HL-60 (cell line): ENCODE results near the gene DHRS1.

Source experiments
- DNase-seq, 2 experiments: peaks; one replicate each; pipeline ENCODE4 v3.0.0-alpha.2; 2010 to 2020; ENCODE audit warnings: low read depth in 1 of 2, low spot score in 1 of 2
- H3K27ac ChIP-seq: fragments of 250-450 bp; sonication (Bioruptor Pico); replicated peaks from 2 replicates; pipeline ENCODE4 v1.5.1; 2020; ENCODE audit warnings: mild to moderate bottlenecking, moderate library complexity
- H3K27me3 ChIP-seq: fragments of 250-450 bp; sonication (Bioruptor Pico); 2 replicates; pipeline ENCODE4 v1.5.1; 2021; ENCODE audit warnings: mild to moderate bottlenecking, moderate library complexity; ENCODE audit not compliant: insufficient read depth, poor library complexity, severe bottlenecking
- H3K4me3 ChIP-seq: replicated peaks from 2 replicates; pipeline ENCODE4 v1.5.1; 2011; ENCODE audit warnings: mild to moderate bottlenecking, control low read depth, low read length; ENCODE audit not compliant: insufficient read depth
- GABPA ChIP-seq: IDR thresholded peaks from 2 replicates; pipeline ENCODE4 v1.6.1; 2012; ENCODE audit warnings: low read depth
- POLR2AphosphoS5 ChIP-seq: IDR thresholded peaks from 2 replicates; pipeline ENCODE4 v1.6.1; 2012; ENCODE audit warnings: low read depth
- SPI1 ChIP-seq: IDR thresholded peaks from 2 replicates; pipeline ENCODE4 v1.6.1; 2012; ENCODE audit warnings: low read depth, mild to moderate bottlenecking, borderline replicate concordance
- TF ChIP-seq, protein P1 (sequence below): IDR thresholded peaks from one replicate; pipeline ENCODE4 v1.5.1; 2011; ENCODE audit warnings: low read length, control low read depth, inconsistent platforms; ENCODE audit not compliant: insufficient read depth
- TF ChIP-seq, protein P2 (sequence below): IDR thresholded peaks from 2 replicates; pipeline ENCODE4 v1.6.1; 2012; ENCODE audit warnings: low read depth; ENCODE audit not compliant: insufficient replicate concordance

DHRS1 gene

DNA sequence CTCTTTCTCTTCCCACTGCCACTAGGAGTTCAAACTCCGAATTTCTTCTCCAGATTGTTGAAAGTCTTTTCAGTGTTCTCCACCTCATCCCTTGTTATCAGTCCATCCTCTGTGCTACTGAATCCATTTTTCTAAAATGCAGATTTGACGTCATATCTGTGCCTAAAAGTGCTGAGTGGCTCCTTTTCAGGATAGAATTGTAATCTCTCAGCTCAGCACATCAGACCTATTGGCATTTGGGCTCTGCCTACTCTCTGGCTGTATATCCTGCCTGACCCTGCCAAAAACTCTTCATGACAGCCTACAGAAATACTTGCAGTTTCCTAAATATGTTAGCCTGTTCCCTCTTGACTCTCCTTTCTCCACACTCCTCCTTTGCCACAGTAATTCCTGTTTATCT is 27.1 kb downstream of the DHRS1 start:
- DNase-seq, result no peak
- H3K4me3 ChIP-seq, result no peak overlapping the region
- H3K27me3 ChIP-seq, result no peaks in the 10 kb centered on the region
- TF ChIP-seq, protein P1, sequence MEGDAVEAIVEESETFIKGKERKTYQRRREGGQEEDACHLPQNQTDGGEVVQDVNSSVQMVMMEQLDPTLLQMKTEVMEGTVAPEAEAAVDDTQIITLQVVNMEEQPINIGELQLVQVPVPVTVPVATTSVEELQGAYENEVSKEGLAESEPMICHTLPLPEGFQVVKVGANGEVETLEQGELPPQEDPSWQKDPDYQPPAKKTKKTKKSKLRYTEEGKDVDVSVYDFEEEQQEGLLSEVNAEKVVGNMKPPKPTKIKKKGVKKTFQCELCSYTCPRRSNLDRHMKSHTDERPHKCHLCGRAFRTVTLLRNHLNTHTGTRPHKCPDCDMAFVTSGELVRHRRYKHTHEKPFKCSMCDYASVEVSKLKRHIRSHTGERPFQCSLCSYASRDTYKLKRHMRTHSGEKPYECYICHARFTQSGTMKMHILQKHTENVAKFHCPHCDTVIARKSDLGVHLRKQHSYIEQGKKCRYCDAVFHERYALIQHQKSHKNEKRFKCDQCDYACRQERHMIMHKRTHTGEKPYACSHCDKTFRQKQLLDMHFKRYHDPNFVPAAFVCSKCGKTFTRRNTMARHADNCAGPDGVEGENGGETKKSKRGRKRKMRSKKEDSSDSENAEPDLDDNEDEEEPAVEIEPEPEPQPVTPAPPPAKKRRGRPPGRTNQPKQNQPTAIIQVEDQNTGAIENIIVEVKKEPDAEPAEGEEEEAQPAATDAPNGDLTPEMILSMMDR, result no peak
- TF ChIP-seq POLR2AphosphoS5 (no peak), SPI1 (no peak), GABPA (no peak)
- TF ChIP-seq, protein P2, sequence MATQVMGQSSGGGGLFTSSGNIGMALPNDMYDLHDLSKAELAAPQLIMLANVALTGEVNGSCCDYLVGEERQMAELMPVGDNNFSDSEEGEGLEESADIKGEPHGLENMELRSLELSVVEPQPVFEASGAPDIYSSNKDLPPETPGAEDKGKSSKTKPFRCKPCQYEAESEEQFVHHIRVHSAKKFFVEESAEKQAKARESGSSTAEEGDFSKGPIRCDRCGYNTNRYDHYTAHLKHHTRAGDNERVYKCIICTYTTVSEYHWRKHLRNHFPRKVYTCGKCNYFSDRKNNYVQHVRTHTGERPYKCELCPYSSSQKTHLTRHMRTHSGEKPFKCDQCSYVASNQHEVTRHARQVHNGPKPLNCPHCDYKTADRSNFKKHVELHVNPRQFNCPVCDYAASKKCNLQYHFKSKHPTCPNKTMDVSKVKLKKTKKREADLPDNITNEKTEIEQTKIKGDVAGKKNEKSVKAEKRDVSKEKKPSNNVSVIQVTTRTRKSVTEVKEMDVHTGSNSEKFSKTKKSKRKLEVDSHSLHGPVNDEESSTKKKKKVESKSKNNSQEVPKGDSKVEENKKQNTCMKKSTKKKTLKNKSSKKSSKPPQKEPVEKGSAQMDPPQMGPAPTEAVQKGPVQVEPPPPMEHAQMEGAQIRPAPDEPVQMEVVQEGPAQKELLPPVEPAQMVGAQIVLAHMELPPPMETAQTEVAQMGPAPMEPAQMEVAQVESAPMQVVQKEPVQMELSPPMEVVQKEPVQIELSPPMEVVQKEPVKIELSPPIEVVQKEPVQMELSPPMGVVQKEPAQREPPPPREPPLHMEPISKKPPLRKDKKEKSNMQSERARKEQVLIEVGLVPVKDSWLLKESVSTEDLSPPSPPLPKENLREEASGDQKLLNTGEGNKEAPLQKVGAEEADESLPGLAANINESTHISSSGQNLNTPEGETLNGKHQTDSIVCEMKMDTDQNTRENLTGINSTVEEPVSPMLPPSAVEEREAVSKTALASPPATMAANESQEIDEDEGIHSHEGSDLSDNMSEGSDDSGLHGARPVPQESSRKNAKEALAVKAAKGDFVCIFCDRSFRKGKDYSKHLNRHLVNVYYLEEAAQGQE, result no peak
- H3K27ac ChIP-seq, result no peak overlapping the region; the same call in 1 of the 2 replicates

DNA sequence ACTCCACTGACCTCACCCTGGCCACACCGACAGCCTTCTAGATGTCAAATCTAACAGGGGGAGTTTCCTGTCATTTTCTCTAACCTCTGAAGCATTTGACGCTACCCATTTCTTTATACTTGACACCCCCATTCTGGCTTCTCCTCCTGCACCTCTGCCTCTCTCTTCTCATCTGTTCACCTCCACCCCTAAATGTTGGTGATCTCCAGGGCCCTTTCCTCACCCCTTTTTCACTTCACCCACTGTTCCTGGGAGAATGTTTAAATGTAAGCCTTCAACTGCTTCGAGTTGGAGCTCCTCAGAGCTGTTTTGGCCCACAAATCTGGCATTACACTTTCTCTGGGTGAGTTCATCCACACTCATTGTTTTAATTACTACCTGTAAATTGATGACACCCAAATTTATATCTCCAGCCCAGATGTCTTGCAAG is 27.7 kb downstream of the DHRS1 start:
- Histone ChIP-seq H3K27me3 (no peaks in the 10 kb centered on the region), H3K4me3 (peak overlapping the region; percentile 71), H3K27ac (peak overlapping the region; percentile 97)
- DNase-seq, result no peak
- TF ChIP-seq GABPA (no peak), POLR2AphosphoS5 (no peak), SPI1 (no peak)
- TF ChIP-seq, protein P2, result no peak
- TF ChIP-seq, protein P1, result no peak

- H3K27ac ChIP-seq, result peak within 1 kb of the TSS; percentile 97
Measured at GRCh38 chr14:24271134-24271833, 28.3 kb downstream of the DHRS1 start, which contains the start of gene RABGGTA. Gene RABGGTA, minus strand, starts transcription at chr14:24271597. Its CDS starts 482 bp downstream, at chr14:24271115.

More at GRCh38 chr14:24271134-24271833, 28.3 kb downstream of the DHRS1 start, which contains the start of gene RABGGTA:
- DNase-seq, result peak; percentile 86 to 87
- no peaks in the 10 kb centered on the region for H3K27me3 ChIP-seq
- TF ChIP-seq, protein P2, result peak; percentile 54
- peak; percentile 46; the same call in 1 of the 2 replicates for TF ChIP-seq GABPA
- TF ChIP-seq POLR2AphosphoS5, result peak; percentile 97
- no peak for TF ChIP-seq SPI1
- TF ChIP-seq, protein P1, result peak; percentile 67
- H3K4me3 ChIP-seq, result peak within 1 kb of the TSS; percentile 71
